ENCODE results near the gene MRPL3. TPM values are rescaled to one million over a fixed set of nuclear protein-coding genes. Genes with fewer than 3 reads are reported as not detected.

MRPL3 gene
- total and polyA plus RNA-seq, 10 of the 15 experiments (the other 5 are each of a cell fraction or from before 2014, with no cell fraction given) = 91.6 to 307 (median 198) TPM

DNA sequence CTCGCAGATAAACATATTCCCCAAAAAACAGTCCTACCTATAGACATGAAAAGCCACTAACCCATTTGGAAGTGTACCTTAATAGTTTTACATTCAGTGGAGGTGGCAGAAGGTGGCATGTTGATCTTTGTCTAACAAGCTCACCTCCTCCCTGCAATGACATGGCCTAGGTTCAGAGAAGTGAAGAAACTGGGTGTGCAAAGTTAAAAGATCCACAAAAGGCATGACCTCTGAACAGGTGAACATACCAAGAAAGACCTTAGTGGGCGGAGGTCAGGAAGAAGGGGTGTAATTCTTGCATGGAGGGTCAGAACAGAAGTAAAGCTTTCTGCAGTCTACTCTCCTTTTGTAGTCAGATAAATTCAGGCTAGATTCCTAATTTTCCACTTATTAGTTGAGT, 822 bp downstream of the MRPL3 start (continued):
- TF ChIP-seq ZNF687 (IDR thresholded peaks at IDR 0.05) (no peak), PAX5 (IDR thresholded peaks at IDR 0.05; ENCODE audit: borderline replicate concordance, low read depth, low read length) (no peak), CEBPB (IDR thresholded peaks at IDR 0.05; ENCODE audit: borderline replicate concordance in 1 of 2, low read depth in 2 of 2, low read length in 2 of 2) (no peak), BCLAF1 (IDR thresholded peaks at IDR 0.05) (no peak), RB1 (IDR thresholded peaks at IDR 0.05; ENCODE audit: borderline replicate concordance) (no peak)
- TF ChIP-seq, protein P1, sequence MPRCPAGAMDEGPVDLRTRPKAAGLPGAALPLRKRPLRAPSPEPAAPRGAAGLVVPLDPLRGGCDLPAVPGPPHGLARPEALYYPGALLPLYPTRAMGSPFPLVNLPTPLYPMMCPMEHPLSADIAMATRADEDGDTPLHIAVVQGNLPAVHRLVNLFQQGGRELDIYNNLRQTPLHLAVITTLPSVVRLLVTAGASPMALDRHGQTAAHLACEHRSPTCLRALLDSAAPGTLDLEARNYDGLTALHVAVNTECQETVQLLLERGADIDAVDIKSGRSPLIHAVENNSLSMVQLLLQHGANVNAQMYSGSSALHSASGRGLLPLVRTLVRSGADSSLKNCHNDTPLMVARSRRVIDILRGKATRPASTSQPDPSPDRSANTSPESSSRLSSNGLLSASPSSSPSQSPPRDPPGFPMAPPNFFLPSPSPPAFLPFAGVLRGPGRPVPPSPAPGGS (IDR thresholded peaks at IDR 0.05; ENCODE audit: borderline replicate concordance, insufficient read depth, low read depth, low read length, poor library complexity, severe bottlenecking) = no peak

Data from GM12878 (cell line).